T-cell (primary cell): Measurements from ENCODE around the gene SOWAHD. TPM values are rescaled to one million over a fixed set of nuclear protein-coding genes. Genes with fewer than 3 reads are reported as not detected.
A peak's percentile ranks its signal among the peaks of the same experiment; 100 is the strongest.
"Not testable (repeated sequence)": the region's sequence is repeated elsewhere in the genome, so short reads cannot be mapped to it uniquely, and the experiment has no call there.

ENCODE experiments used
- ATAC-seq, 4 experiments: fragments of 200-7000 bp in 3 of 4; fragments of 150-1000 bp in 1 of 4; cut with Tn5 transposase; replicated peaks in 1 of 4; 1 replicate in 3 of 4; 2 replicates in 1 of 4; pipeline ENCODE4 v1.10.0; 2021; ENCODE audit warnings: moderate library complexity in 3 of 4, mild to moderate bottlenecking in 2 of 4, moderate number of reproducible peaks in 1 of 4
- CTCF ChIA-PET, 2 donors: fragments of 300-600 bp; sonication (Branson Sonifier 250); formaldehyde crosslinking; loops; one replicate each; lab custom pipeline; 2022; ENCODE audit warnings: antibody characterized with exemption in 2 of 2; lab: Charles Lee
- POLR2A ChIA-PET, 2 donors: fragments of 300-600 bp; sonication (Branson Sonifier 250); formaldehyde crosslinking; loops; one replicate each; lab custom pipeline; 2022; ENCODE audit warnings: antibody characterized with exemption in 2 of 2; lab: Charles Lee
- DNase-seq, 35 experiments: peaks; one replicate each; pipeline versions ENCODE4 v3.0.0 to v3.0.0-alpha.2; 2013 to 2023
- H3K27ac ChIP-seq: one replicate; pipeline ENCODE4 v1.5.1; 2013; ENCODE audit warnings: low read length
- H3K27me3 ChIP-seq, 2 experiments: replicated peaks in 1 of 2; 1 replicate in 1 of 2; 2 replicates in 1 of 2; pipeline versions ENCODE4 v1.6.1 to v1.7.0; 2013; ENCODE audit warnings: low read length in 1 of 2, mixed read lengths in 1 of 2; ENCODE audit not compliant: control insufficient read depth in 2 of 2, insufficient read depth in 2 of 2; ENCODE audit errors: extremely low read depth in 1 of 2
- H3K36me3 ChIP-seq, 2 donors: 1 replicate in 1 of 2; 2 replicates in 1 of 2; pipeline versions ENCODE4 v1.6.1 to v1.7.0; 2013; ENCODE audit warnings: low read length in 1 of 2; ENCODE audit not compliant: control insufficient read depth in 2 of 2, insufficient read depth in 1 of 2; ENCODE audit errors: extremely low read depth in 1 of 2
- H3K4me1 ChIP-seq, 2 experiments: 1 replicate in 1 of 2; 2 replicates in 1 of 2; pipeline versions ENCODE4 v1.6.1 to v1.7.0; 2013; ENCODE audit warnings: low read length in 2 of 2, mixed read lengths in 1 of 2; ENCODE audit not compliant: insufficient read depth in 2 of 2, control insufficient read depth in 1 of 2; ENCODE audit errors: extremely low read depth in 1 of 2
- H3K4me3 ChIP-seq, 2 donors: 1 replicate in 1 of 2; 2 replicates in 1 of 2; pipeline versions ENCODE4 v1.5.1 to v1.7.0; 2013; ENCODE audit warnings: mild to moderate bottlenecking in 2 of 2, low read length in 1 of 2, moderate library complexity in 1 of 2; ENCODE audit not compliant: control insufficient read depth in 1 of 2; ENCODE audit errors: extremely low read depth in 1 of 2
- H3K9me3 ChIP-seq: 2 replicates; pipeline ENCODE4 v1.7.0; 2013
- H3K27ac Mint-ChIP-seq, 2 donors: one replicate each; pipeline ENCODE4 v1.8.0; 2020 to 2021; ENCODE audit warnings: mild to moderate bottlenecking in 2 of 2, mixed read lengths in 2 of 2
- H3K27me3 Mint-ChIP-seq, 2 donors: one replicate each; pipeline ENCODE4 v1.8.0; 2021 to 2022; ENCODE audit warnings: mixed read lengths in 2 of 2
- H3K36me3 Mint-ChIP-seq: one replicate; pipeline ENCODE4 v1.8.0; 2021; ENCODE audit warnings: mixed read lengths
- H3K4me1 Mint-ChIP-seq, 3 donors: one replicate each; pipeline ENCODE4 v1.8.0; 2020 to 2022; ENCODE audit warnings: mixed read lengths in 3 of 3, mild to moderate bottlenecking in 1 of 3
- H3K4me3 Mint-ChIP-seq, 3 donors: one replicate each; pipeline ENCODE4 v1.8.0; 2020 to 2022; ENCODE audit warnings: mild to moderate bottlenecking in 3 of 3, mixed read lengths in 3 of 3, moderate library complexity in 3 of 3
- H3K9me3 Mint-ChIP-seq, 3 donors: one replicate each; pipeline ENCODE4 v1.8.0; 2020 to 2022; ENCODE audit warnings: mixed read lengths in 3 of 3
- WGBS: methylation state at CpG from one replicate; pipeline ENCODE4 v1.1.5; 2013; ENCODE audit warnings: missing lambda C conversion rate; ENCODE audit not compliant: insufficient coverage; 5-methylcytosine and 5-hydroxymethylcytosine counted together
- total RNA-seq, 35 experiments: library from RNA in 6 of 35; stranded (reverse) in 6 of 35; fragments of 120-200 nt in 1 of 35; gene quantifications; one replicate each; pipeline versions ENCODE4 v1.2.1 to v1.2.4 and lab custom pipeline; 2013 to 2026

Gene SOWAHD
- total RNA-seq, 5 donors from 2014 or later (not counting 1 experiment from before 2014, with no cell fraction given): 0.48 to 2.2 (median 1.6) TPM; not detected in 1

DNA sequence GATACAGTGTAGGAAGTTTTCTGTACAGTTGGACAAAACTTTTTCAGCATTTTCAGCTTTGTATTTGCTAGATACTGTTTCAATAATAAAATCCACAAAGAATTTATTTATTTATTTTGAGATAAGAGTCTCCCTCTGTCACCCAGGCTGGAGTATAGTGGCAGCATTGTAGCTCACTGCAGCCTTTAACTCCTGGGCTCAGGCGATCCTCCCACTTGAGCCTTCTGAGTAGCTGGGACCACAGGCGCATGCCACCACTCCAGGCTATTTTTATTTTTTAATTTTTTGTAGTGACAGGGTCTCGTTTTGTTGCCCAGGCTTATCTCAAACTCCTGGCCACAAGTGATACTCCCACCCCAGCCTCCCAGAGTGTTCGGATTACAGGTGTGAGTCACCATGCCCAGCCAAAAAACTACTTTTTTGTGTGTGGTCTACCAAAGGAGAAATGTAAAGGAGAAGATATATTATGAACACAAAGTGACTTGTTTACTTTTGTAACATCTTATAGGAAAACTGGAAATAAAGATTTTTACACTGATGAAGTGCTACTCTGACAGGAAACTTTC, 13.0 kb upstream of the SOWAHD start:
- Histone ChIP-seq H3K27me3 (no peaks in the 10 kb centered on the region), H3K9me3 (no peaks in the 10 kb centered on the region), H3K4me1 (no peaks in the 10 kb centered on the region), H3K4me3 (no peak overlapping the region), H3K36me3 (no peaks in the 10 kb centered on the region), H3K27ac (no peak overlapping the region)
- ChIA-PET POLR2A (no interaction called here), CTCF (interaction anchor here (0.6 to 1.2 kb wide), 4 partner anchors 8 to 132 kb away, joined by 3 to 4 read pairs (median 3); no protein-coding TSS in a partner anchor)
- no peak for ATAC-seq
- Mint-ChIP-seq H3K9me3 (no peaks in the 10 kb centered on the region), H3K4me1 (no peaks in the 10 kb centered on the region), H3K4me3 (no peak overlapping the region), H3K27ac (no peak overlapping the region), H3K36me3 (no peaks in the 10 kb centered on the region), H3K27me3 (no peaks in the 10 kb centered on the region)
- no CpG with 5 or more reads among the region's 4 CpGs for WGBS
- DNase-seq: no peak

DNA sequence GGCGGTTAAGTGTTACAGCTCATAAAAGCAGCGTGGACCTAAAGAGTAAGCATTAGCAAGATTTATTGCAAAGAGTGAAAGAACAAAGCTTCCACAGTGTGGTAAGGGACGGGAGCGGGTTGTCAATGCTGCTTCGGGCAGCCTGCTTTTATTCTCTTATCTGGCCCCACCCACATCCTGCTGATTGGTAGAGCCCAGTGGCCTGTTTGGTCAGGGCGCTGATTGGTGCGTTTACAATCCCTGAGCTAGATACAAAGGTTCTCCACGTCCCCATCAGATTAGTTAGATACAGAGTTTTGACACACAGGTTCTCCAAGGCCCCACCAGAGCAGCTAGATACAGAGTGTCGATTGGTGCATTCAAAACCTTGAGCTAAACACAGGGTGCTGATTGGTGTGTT, 8.3 kb upstream of the SOWAHD start:
- H3K27me3 ChIP-seq, H3K36me3 ChIP-seq, H3K9me3 Mint-ChIP-seq, H3K27me3 Mint-ChIP-seq, H3K9me3 ChIP-seq, POLR2A ChIA-PET, H3K4me3 Mint-ChIP-seq, DNase-seq, ATAC-seq, H3K36me3 Mint-ChIP-seq, H3K27ac ChIP-seq, H3K4me3 ChIP-seq: not testable (repeated sequence)
- CTCF ChIA-PET: interaction anchor here (0.6 to 1.0 kb wide), 2 partner anchors 21 to 44 kb away, joined by 3 read pairs; no protein-coding TSS in a partner anchor
- Mint-ChIP-seq H3K4me1 (peaks cover 15 to 17% (median 17%) of the 10 kb centered on the region in 3 donors), H3K27ac (peak overlapping the region in 1 of 2 donors; percentile 45)
- peaks cover 9 to 15% of the 10 kb centered on the region in 2 experiments for H3K4me1 ChIP-seq
- no CpG with 5 or more reads among the region's 9 CpGs for WGBS

DNA sequence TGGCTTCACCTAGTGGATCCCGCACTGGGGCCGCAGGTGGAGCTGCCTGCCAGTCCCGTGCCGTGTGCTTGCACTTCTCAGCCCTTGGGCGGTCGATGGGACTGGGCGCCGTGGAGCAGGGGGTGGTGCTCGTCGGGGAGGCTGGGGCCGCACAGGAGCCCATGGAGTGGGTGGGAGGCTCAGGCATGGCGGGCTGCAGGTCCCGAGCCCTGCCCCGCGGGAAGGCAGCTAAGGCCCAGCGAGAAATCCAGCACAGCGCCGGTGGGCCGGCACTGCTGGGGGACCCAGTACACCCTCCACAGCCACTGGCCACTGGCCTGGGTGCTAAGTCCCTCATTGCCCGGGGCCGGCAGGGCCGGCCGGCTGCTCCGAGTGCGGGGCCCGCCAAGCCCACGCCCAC, 7.6 kb upstream of the SOWAHD start:
- H3K36me3 Mint-ChIP-seq, DNase-seq, H3K27me3 ChIP-seq, H3K9me3 ChIP-seq, H3K4me3 Mint-ChIP-seq, CTCF ChIA-PET, H3K27ac Mint-ChIP-seq, ATAC-seq, H3K27me3 Mint-ChIP-seq, H3K36me3 ChIP-seq, H3K4me3 ChIP-seq, POLR2A ChIA-PET, H3K27ac ChIP-seq, H3K9me3 Mint-ChIP-seq: not testable (repeated sequence)
- peaks cover 21 to 23% (median 23%) of the 10 kb centered on the region in 3 donors for H3K4me1 Mint-ChIP-seq
- WGBS: no CpG with 5 or more reads among the region's 27 CpGs
- peaks cover 12 to 21% of the 10 kb centered on the region in 2 experiments for H3K4me1 ChIP-seq

DNA sequence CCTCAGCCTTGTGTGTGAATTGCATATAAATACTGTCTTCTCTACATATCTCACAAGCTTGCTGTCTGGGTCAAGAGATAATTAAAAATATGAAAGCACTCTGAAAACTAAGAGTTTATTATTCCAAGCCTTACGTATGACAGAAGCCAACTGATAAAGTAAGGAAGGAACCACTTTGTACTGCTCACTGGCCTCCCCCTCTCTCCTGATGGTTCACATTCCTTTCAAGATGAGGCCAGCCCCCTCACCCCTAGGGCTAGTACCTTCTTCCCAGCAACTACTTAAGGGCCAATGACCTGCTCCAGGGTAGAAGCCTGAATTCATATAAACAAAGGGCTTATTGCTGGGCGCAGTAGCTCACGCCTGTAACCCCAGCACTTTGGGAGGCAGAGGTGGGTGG, 5.4 kb upstream of the SOWAHD start:
- Mint-ChIP-seq H3K27ac (peak overlapping the region; percentile 90 to 95), H3K36me3 (no peaks in the 10 kb centered on the region), H3K9me3 (no peaks in the 10 kb centered on the region), H3K4me1 (peaks cover 43 to 45% (median 44%) of the 10 kb centered on the region in 3 donors), H3K4me3 (peak overlapping the region in 1 of 3 donors; percentile 82), H3K27me3 (no peaks in the 10 kb centered on the region)
- peak overlapping the region; percentile 16 for H3K27ac ChIP-seq
- H3K9me3 ChIP-seq: no peaks in the 10 kb centered on the region
- H3K27me3 ChIP-seq: no peaks in the 10 kb centered on the region
- no CpG with 5 or more reads among the region's 3 CpGs for WGBS
- DNase-seq: no peak
- H3K36me3 ChIP-seq: no peaks in the 10 kb centered on the region
- CTCF ChIA-PET: interaction anchor here (0.7 to 1.4 kb wide), 6 partner anchors 8 to 275 kb away, joined by 3 to 5 read pairs (median 3); no protein-coding TSS in a partner anchor
- POLR2A ChIA-PET: interaction anchor here in 1 of 2 donors (0.6 kb wide), 2 partner anchors 78 to 98 kb away, joined by 3 read pairs; no protein-coding TSS in a partner anchor
- no peak for ATAC-seq
- peaks cover 22 to 43% of the 10 kb centered on the region in 2 experiments for H3K4me1 ChIP-seq
- no peak overlapping the region for H3K4me3 ChIP-seq

DNA sequence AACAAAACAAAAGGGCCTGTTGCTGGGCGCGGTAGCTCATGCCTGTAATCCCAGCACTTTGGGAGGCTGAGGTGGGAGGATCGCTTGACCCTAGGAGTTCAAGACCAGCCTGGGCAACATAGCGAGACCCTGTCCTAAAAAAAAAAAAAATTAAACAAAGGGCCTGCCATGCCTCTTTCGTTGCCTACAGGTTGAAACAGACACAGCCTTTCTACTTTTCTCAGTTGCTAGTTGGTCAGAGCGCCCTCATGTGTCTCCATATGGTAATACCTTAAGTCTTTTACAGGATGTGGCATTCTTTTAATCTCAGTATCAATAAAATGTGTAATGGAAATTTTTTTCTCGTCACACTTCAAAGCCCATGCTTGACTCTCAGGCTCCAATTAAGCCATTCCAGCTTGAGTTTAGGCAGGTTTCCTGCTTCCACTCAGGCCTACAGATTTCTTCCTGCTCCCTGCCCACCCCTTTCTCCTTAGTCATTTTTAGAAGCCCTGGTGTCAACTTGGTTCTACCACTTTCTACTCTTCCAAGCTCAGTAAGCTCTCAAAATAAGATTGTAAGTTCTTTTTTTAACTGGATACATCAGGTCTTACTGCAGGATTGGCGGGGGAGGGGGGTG, 4.6 kb upstream of the SOWAHD start:
- ATAC-seq (peak; percentile 31 to 60 (median 53)), DNase-seq (peak in 32 of 35 experiments; percentile 18 to 86 (median 45))
- Histone ChIP-seq H3K4me3 (no peak overlapping the region), H3K9me3 (no peaks in the 10 kb centered on the region), H3K27me3 (no peaks in the 10 kb centered on the region), H3K36me3 (no peaks in the 10 kb centered on the region), H3K4me1 (peaks cover 22 to 44% of the 10 kb centered on the region in 2 experiments), H3K27ac (peak overlapping the region; percentile 94)
- peak overlapping the region in 2 of 3 donors; percentile 39 to 82 for H3K4me3 Mint-ChIP-seq
- CTCF ChIA-PET: interaction anchor here (0.6 to 1.4 kb wide), 10 partner anchors 9 to 276 kb away, joined by 3 to 7 read pairs (median 3); no protein-coding TSS in a partner anchor
- no CpG with 5 or more reads among the region's 8 CpGs for WGBS
- H3K36me3 Mint-ChIP-seq: no peaks in the 10 kb centered on the region
- POLR2A ChIA-PET: interaction anchor here (0.6 to 1.0 kb wide), 3 partner anchors 38 to 99 kb away, joined by 3 read pairs; partner anchors contain the start of gene RPL39 (in 1 of the 2)
- no peaks in the 10 kb centered on the region for H3K9me3 Mint-ChIP-seq
- peaks cover 43 to 45% (median 44%) of the 10 kb centered on the region in 3 donors for H3K4me1 Mint-ChIP-seq
- no peaks in the 10 kb centered on the region for H3K27me3 Mint-ChIP-seq
- peak overlapping the region; percentile 90 to 95 for H3K27ac Mint-ChIP-seq

DNA sequence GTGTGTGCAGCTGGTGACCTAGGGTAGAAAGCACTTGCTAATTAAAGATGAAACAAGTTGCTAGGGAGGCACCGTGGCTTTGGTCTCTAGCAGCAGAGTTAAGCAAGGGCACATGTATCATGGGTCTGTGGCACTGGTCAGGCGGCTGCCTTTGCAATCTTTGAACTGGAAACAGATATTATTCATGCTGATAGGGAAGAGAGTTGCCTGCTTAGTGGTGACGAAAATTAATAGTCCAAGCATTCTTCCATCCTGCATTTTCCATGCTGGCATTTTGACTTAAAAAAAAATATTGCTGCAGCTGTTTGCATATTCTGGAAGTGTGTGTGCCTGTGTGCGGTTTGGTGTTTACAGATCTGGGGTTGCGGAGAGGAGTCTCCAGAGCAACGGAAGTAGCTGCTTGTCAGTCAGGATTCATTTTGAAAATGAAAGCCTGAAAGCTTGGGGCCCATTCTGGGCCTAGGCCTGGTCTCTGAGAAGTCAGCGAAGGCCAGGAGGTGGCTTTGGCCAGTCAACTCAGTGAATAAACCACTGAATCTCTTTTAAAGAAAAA, 2.3 kb upstream of the SOWAHD start:
- ATAC-seq (peak; percentile 67 to 73 (median 70)), DNase-seq (peak in 33 of 35 experiments; percentile 20 to 72 (median 39))
- no peaks in the 10 kb centered on the region for H3K27me3 Mint-ChIP-seq
- 0% methylated on average over 3 of the region's 7 CpGs for WGBS
- H3K27me3 ChIP-seq: no peaks in the 10 kb centered on the region
- no peaks in the 10 kb centered on the region for H3K9me3 Mint-ChIP-seq
- H3K4me1 ChIP-seq: peaks cover 22 to 58% of the 10 kb centered on the region in 2 experiments
- H3K36me3 ChIP-seq: no peaks in the 10 kb centered on the region
- POLR2A ChIA-PET: interaction anchor here in 1 of 2 donors (0.7 to 1.0 kb wide), 2 partner anchors 35 to 150 kb away, joined by 3 to 10 read pairs; partner anchors contain the start of gene RPL39
- H3K4me1 Mint-ChIP-seq: peaks cover 44 to 52% (median 52%) of the 10 kb centered on the region in 3 donors
- peak overlapping the region; percentile 66 to 82 (median 81) for H3K4me3 Mint-ChIP-seq
- CTCF ChIA-PET: interaction anchor here in 1 of 2 donors (0.6 to 1.5 kb wide), 5 partner anchors 31 to 149 kb away, joined by 3 to 4 read pairs (median 3); partner anchors contain the start of gene NKRF
- peak overlapping the region; percentile 15 to 25 for H3K4me3 ChIP-seq
- H3K27ac Mint-ChIP-seq: peak overlapping the region; percentile 95 to 97
- H3K36me3 Mint-ChIP-seq: no peaks in the 10 kb centered on the region
- peak overlapping the region; percentile 94 for H3K27ac ChIP-seq
- H3K9me3 ChIP-seq: no peaks in the 10 kb centered on the region
